SIG-M5 treated with dmso at 0.1 percent for 504 hours (cell line): ENCODE data around the gene TLCD5.

Experiments
- DNase-seq: peaks from one replicate; lab custom pipeline; 2025; ENCODE audit not compliant: unreplicated experiment; lab: John Stamatoyannopoulos, UW

TLCD5 gene

GRCh38 chr11:120335908-120336640 lies 11.0 kb downstream of the TLCD5 start, which contains the start of gene ARHGEF12:
Gene ARHGEF12 (plus strand): TSS chr11:120336413. CDS start chr11:120337244, 831 bp downstream.
- DNase-seq = peak; percentile 69

GRCh38 chr11:120336641-120337354 lies 11.7 kb downstream of the TLCD5 start:
- no peak for DNase-seq

DNA sequence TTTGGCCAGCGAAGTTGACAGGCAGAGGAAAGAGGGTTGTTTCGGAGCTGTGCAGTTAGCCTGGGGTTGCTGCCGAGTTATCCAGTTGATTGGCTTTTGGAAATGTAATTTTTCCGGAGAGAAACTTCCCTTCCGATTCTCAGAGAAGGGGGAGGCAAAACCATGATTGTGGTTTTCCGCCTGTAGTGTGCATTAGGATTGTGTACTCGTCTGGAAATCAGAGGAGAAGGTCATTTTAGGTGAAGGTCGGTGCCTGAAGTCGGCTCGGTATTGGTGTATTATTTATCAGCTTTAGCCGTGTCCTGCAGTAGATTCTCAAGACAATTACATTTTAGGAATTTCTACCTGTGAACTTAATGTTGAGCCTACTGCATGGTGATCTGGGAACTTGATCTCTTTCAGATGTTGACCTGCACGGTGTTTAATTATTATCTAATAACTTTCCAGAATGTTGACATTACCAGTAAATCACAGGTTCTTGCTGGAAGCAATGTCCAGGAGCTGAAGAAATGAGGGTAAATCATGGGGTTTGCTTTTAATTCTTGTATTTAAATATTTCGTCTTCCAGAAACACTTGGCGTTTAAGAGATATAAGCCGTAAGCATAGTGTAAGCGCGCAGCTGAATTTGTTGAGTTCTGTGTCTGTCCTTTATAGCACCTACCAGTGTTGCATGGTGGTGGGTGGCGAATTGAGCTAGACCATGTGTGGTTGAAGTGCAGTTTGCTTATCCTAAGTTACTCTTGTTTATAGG lies 12.4 kb downstream of the TLCD5 start:
- DNase-seq = no peak

DNA sequence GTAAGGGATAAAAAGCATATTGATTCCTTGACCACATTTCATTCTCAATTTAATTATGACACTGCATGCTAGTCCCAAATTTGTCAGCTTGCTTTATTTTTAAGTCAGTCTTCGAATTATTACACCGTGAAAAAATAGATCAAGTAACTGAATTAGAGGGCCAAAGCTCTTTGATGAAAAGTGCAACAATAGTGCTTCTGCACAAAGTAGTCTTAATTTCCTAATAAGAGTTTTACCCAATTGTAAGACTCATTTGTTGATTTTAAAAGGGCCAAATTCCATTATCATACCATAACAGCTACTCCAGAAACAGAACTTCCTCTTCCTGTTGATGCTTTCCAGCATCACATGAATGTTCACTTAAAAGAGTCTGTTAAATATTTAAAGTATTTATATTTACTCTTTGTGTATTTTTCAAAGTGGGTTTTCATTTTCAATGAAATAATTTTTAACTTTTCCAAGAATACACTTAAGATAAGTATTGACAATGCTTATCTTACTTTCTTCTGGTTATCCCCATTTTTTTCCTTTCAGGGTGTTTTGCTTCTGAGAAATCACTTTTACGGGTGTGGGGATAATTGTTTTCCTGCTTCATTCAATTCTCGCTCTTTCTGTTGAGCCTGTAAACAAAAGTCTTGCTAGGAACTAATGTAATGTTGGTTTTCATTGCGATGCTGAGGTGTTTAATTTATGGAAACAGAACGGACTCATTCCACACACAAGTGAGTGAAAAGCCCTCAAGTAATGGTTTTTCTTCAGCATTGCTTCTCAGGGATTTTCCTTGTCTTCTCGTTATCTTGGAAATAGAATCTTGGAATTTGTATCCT lies 13.2 kb downstream of the TLCD5 start:
- no peak for DNase-seq

DNA sequence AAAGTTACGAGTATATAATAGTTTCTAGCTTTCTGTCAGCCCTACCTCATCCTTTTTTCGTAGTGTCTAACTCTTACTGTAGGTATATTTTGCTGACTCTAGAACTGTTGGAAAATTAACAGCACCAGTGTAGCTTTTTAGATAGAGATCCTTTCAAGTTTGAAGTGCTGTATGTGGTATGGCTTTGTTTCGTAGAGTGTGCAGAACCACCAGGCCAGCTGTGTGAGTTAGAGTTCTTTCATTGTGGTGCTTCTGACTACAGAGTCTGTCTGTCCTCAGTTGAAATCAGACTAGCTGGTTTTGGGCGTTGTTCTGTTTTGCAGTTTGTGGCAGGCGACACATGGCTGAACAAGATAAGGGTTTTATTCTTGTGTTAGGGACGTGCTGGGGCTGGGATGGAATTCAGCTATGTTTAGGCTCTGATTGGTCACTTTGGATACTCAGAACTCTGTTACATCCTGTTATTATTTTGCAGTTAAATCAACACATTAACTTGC lies 14.3 kb downstream of the TLCD5 start:
- no peak for DNase-seq

DNA sequence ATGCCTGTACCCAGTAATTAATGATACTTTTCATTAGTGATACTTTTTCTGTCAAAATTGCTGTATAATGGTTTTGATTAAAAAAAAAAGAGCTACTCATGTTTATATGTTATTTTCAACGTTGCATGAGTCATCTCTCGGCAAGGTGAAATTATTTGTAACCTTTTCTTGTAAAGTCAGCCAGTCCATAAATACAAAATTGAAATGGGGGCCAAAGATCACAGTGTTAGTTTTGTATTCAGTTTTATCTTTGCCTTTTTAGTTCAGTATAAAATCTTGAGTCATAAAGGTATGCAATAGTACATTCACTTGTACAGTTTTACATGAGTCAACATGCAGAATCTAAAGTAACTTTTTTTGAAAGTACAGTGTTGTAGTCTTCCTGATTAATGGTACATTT lies 15.4 kb downstream of the TLCD5 start:
- DNase-seq = no peak

DNA sequence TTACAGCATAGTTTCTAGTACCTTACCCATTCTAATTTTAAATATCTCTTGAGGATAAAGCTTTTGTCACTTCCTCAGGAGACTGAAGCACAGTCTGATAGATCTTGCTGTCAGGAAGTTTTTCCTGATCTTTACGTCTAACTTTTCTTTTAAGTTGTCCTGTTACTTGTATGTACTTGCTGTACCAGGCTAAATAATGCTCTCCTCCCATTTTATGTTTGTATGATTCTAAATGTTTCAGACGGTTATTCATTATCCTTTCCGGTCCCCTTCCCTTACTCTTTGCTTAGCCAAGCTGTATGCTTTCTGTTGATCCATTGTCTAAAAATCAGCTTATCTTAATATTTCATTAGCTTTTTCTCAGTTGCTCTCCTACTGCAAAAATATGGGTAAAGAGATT lies 17.1 kb downstream of the TLCD5 start:
- DNase-seq = no peak

- DNase-seq = no peak
These were observed 17.6 kb downstream of the TLCD5 start for GRCh38 chr11:120342678-120343077.

GRCh38 chr11:120343429-120343828 lies 18.3 kb downstream of the TLCD5 start:
- no peak for DNase-seq

DNA sequence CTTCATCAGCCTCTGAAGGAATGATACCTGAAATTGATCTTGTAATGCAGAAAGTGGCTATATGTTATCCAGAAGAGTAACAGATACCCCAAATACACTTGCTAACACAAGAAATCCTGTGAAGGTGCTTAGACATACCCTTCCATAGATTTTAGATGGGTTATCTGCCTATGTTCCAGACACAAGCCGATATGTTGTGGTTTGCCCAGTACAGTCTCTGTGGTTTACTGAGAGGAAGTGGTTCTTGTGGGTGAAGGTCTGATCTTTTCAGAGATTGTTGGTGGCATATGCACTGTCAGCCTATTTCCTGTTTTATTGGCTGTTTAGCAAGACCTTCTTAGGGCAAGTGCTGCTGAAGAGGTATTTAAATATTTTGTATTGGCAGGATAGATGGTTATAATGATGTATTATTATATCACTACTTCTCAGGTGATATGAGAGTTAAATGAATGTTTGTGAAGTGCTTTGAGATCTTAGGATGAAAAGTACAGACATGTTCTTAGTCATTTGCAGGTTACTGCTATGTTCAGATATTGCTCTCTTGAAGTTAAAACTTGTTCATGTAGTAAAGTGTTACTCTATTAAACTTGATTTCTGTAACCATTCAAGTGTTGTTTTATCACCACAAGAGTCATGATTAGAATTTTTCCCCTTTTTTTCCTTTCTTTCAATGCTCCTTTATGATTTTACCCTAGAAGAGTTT lies 19.4 kb downstream of the TLCD5 start:
- DNase-seq = peak; percentile 85

- DNase-seq = no peak
These were observed 21.1 kb downstream of the TLCD5 start for GRCh38 chr11:120346233-120346632.

- DNase-seq = no peak
These were observed 25.5 kb downstream of the TLCD5 start for GRCh38 chr11:120350637-120351036.

DNA sequence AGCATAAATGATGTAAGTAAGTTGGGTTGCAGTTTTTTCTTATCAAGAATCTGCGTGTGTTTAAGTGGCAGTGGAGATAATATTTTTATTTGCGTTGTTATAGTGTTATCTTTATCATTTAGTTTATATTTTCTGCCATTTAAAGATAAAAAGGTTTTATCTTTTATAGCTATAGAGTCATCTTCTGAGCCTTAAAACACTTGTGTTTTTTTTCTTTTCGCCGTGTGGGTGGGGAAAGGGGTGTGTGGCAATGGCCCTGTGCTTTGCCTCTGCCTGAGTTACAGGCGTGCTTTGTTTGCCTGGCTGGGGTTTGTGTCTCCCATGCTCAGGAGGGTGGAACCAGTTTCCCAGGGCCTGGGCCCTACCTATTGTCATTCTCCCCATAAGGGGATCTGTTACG lies 27.3 kb downstream of the TLCD5 start:
- no peak for DNase-seq

DNA sequence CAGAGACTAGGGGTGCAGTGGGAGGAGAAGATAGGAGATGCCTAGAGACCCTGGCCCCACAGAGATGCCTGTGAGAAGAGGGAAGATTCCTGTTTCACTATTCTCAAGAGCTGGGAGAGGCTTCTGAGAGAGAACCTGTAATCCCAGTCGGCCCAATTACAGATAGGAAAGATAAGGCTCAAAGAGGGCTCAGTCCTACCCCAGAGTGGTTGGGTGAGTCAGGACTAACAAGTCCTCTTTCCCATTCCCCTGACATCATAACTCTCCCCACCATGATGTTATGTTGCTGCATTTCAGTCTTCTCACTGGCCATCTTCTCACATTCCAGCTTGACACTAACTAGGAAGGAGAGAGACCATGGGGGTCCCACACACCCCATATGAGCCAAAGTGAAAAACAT lies 29.0 kb downstream of the TLCD5 start:
- DNase-seq = no peak

- no peak for DNase-seq
These were observed 29.7 kb downstream of the TLCD5 start for GRCh38 chr11:120354779-120355178.

- DNase-seq = no peak
These were observed 32.5 kb downstream of the TLCD5 start for GRCh38 chr11:120357620-120358019.

DNA sequence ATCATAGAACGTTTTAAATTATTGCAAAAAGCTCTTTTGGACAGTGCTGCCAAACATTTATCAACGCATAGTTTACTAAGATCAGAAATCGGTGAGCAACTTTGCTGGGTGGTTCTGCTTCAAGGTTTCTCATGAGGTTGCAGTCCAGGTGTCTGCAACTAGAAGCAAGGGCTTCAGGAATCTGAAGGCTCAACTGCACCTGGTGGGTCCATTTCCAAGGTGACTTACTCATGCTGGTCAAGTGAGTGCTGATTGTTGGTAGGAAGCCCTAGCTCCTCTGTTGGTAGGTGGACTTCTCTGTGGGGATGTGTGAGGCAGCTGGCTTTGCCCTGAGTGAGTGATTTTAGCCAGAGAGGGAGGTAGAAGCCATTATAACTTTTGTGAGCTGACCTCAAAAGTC lies 33.6 kb downstream of the TLCD5 start:
- no peak for DNase-seq

DNA sequence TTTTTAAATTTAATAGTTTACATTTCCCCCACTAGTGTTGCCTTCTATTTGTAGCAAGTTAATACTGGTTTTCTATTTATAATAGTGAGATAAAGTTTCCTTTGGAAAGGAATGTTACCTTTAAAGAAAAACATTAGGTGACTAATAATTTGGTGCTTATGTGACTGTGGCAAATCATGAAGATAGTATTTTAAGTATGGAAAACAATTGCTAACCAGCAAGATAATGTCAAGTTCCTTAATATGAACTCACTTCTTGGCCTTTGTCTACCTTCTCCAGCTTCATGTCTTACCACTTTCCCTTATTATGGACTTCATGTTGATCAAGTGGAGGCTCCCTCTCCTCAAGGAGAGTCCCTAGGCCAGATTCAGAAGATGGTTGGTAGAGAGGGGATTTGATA lies 38.3 kb downstream of the TLCD5 start:
- DNase-seq = no peak

DNA sequence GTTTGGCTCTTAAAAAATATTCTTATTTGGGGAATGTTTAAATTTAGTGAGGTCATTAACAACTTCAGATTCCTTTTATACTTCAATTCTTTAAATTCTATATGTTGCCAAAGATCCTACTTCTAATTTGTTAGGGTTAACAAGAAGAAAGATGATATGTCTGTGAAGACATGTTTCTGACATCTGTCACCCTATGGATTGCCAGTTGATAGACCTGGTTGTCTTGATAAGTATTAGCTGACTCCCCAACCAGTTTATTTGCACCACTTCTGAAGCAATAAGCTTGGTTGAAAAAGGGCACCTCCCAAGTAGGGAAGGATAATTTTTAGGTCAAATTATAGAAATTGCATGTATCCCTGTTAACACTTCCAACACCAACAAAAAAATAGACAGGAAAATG lies 40.4 kb downstream of the TLCD5 start:
- DNase-seq = no peak

- DNase-seq = no peak
These were observed 47.2 kb downstream of the TLCD5 start for GRCh38 chr11:120372296-120372695.
